MG63 (cell line): ENCODE measurements around the gene SYTL3. TPM values are rescaled to one million over a fixed set of nuclear protein-coding genes. Genes with fewer than 3 reads are reported as not detected.
A peak's percentile ranks its signal among the peaks of the same experiment; 100 is the strongest.

ENCODE experiments used
- DNase-seq: peaks from one replicate; pipeline ENCODE4 v3.0.0-alpha.2; 2020
- H3K27me3 ChIP-seq: fragments of 250-450 bp; sonication (Bioruptor Pico); 2 replicates; pipeline ENCODE4 v1.5.1; 2020; ENCODE audit warnings: mild to moderate bottlenecking, moderate library complexity
- H3K36me3 ChIP-seq: fragments of 250-450 bp; sonication (Bioruptor Pico); 2 replicates; pipeline ENCODE4 v1.5.1; 2020; ENCODE audit warnings: mild to moderate bottlenecking, moderate library complexity
- H3K4me3 ChIP-seq: fragments of 250-450 bp; sonication (Bioruptor Pico); 2 replicates; pipeline ENCODE4 v1.5.1; 2020; ENCODE audit warnings: mild to moderate bottlenecking, moderate library complexity
- H3K9me3 ChIP-seq: fragments of 250-450 bp; sonication (Bioruptor Pico); 2 replicates; pipeline ENCODE4 v1.5.1; 2020; ENCODE audit warnings: mild to moderate bottlenecking, moderate library complexity
- total RNA-seq: library from RNA; depleted of rRNA; stranded (reverse); fragments of >200 nt; shearing (Covaris generic); gene quantifications from 2 replicates; pipeline ENCODE4 v1.2.3, GENCODE V29; 2014; ENCODE audit warnings: low replicate concordance

SYTL3 gene
- total RNA-seq, 1 experiment from 2014 or later: 7.7 TPM

- no peaks in the 10 kb centered on the region for H3K36me3 ChIP-seq
- no peak overlapping the region for H3K4me3 ChIP-seq
- H3K27me3 ChIP-seq: no peaks in the 10 kb centered on the region
- no peaks in the 10 kb centered on the region for H3K9me3 ChIP-seq
- DNase-seq: no peak
Measured at GRCh38 chr6:158715330-158716311, 65.8 kb downstream of the SYTL3 start.

GRCh38 chr6:158717341-158718330, 67.8 kb downstream of the SYTL3 start:
- Histone ChIP-seq H3K36me3 (no peaks in the 10 kb centered on the region), H3K9me3 (no peaks in the 10 kb centered on the region), H3K4me3 (no peak overlapping the region), H3K27me3 (no peaks in the 10 kb centered on the region)
- DNase-seq: no peak

GRCh38 chr6:158718461-158719046, 68.7 kb downstream of the SYTL3 start:
- no peaks in the 10 kb centered on the region for H3K36me3 ChIP-seq
- no peaks in the 10 kb centered on the region for H3K27me3 ChIP-seq
- no peak overlapping the region for H3K4me3 ChIP-seq
- DNase-seq: no peak
- no peaks in the 10 kb centered on the region for H3K9me3 ChIP-seq

GRCh38 chr6:158722176-158722729, 72.4 kb downstream of the SYTL3 start:
- no peak for DNase-seq
- Histone ChIP-seq H3K36me3 (peaks cover 3% of the 10 kb centered on the region), H3K4me3 (no peak overlapping the region), H3K27me3 (no peaks in the 10 kb centered on the region), H3K9me3 (no peaks in the 10 kb centered on the region)

GRCh38 chr6:158725704-158726103, 75.8 kb downstream of the SYTL3 start:
- Histone ChIP-seq H3K9me3 (no peaks in the 10 kb centered on the region), H3K27me3 (no peaks in the 10 kb centered on the region), H3K4me3 (no peak overlapping the region), H3K36me3 (peaks cover 3% of the 10 kb centered on the region)
- no peak for DNase-seq

GRCh38 chr6:158729906-158730540, 80.2 kb downstream of the SYTL3 start:
- peaks cover 3% of the 10 kb centered on the region for H3K36me3 ChIP-seq
- no peaks in the 10 kb centered on the region for H3K27me3 ChIP-seq
- DNase-seq: no peak
- 0 out of 2 replicates have a peak, but pooled peaks cover 2% of the 10 kb centered on the region for H3K9me3 ChIP-seq
- H3K4me3 ChIP-seq: no peak overlapping the region

- DNase-seq: no peak
- peaks cover 3% of the 10 kb centered on the region for H3K36me3 ChIP-seq
- no peak overlapping the region for H3K4me3 ChIP-seq
- no peaks in the 10 kb centered on the region for H3K27me3 ChIP-seq
- 0 out of 2 replicates have a peak, but pooled peaks cover 2% of the 10 kb centered on the region for H3K9me3 ChIP-seq
Measured at GRCh38 chr6:158730541-158730907, 80.7 kb downstream of the SYTL3 start.

- DNase-seq: no peak
- peaks cover 10% of the 10 kb centered on the region for H3K9me3 ChIP-seq
- no peaks in the 10 kb centered on the region; the same call in 1 of the 2 replicates for H3K36me3 ChIP-seq
- H3K4me3 ChIP-seq: no peak overlapping the region
- no peaks in the 10 kb centered on the region for H3K27me3 ChIP-seq
Measured at GRCh38 chr6:158735009-158735408, 85.2 kb downstream of the SYTL3 start.

GRCh38 chr6:158737082-158737709, 87.3 kb downstream of the SYTL3 start:
- Histone ChIP-seq H3K4me3 (no peak overlapping the region), H3K9me3 (peaks cover 10% of the 10 kb centered on the region), H3K27me3 (no peaks in the 10 kb centered on the region), H3K36me3 (no peaks in the 10 kb centered on the region; the same call in none of the 2 replicates)
- no peak for DNase-seq

GRCh38 chr6:158737710-158738615, 88.1 kb downstream of the SYTL3 start:
- no peaks in the 10 kb centered on the region; the same call in none of the 2 replicates for H3K36me3 ChIP-seq
- DNase-seq: peak; percentile 67
- no peak overlapping the region for H3K4me3 ChIP-seq
- H3K27me3 ChIP-seq: no peaks in the 10 kb centered on the region
- H3K9me3 ChIP-seq: peaks cover 10% of the 10 kb centered on the region

- H3K27me3 ChIP-seq: no peaks in the 10 kb centered on the region
- DNase-seq: no peak
- no peak overlapping the region for H3K4me3 ChIP-seq
- peaks cover 8% of the 10 kb centered on the region for H3K9me3 ChIP-seq
- no peaks in the 10 kb centered on the region; the same call in none of the 2 replicates for H3K36me3 ChIP-seq
Measured at GRCh38 chr6:158739673-158740072, 89.8 kb downstream of the SYTL3 start.

GRCh38 chr6:158743033-158743651, 93.3 kb downstream of the SYTL3 start:
- DNase-seq: no peak
- Histone ChIP-seq H3K9me3 (peaks cover 8% of the 10 kb centered on the region), H3K4me3 (no peak overlapping the region), H3K27me3 (no peaks in the 10 kb centered on the region), H3K36me3 (no peaks in the 10 kb centered on the region; the same call in none of the 2 replicates)

GRCh38 chr6:158744986-158745430, 95.2 kb downstream of the SYTL3 start:
- H3K4me3 ChIP-seq: no peak overlapping the region
- H3K36me3 ChIP-seq: no peaks in the 10 kb centered on the region; the same call in none of the 2 replicates
- H3K27me3 ChIP-seq: no peaks in the 10 kb centered on the region
- H3K9me3 ChIP-seq: no peaks in the 10 kb centered on the region
- DNase-seq: no peak

GRCh38 chr6:158751224-158751623, 101.4 kb downstream of the SYTL3 start:
- H3K36me3 ChIP-seq: no peaks in the 10 kb centered on the region
- H3K27me3 ChIP-seq: no peaks in the 10 kb centered on the region
- H3K9me3 ChIP-seq: no peaks in the 10 kb centered on the region
- no peak for DNase-seq
- H3K4me3 ChIP-seq: no peak overlapping the region
